HL-60 (cell line): ENCODE data around the gene MACROD2.

ENCODE experiments used
- DNase-seq, 2 experiments: peaks; one replicate each; pipeline ENCODE4 v3.0.0-alpha.2; 2010 to 2020; ENCODE audit warnings: low read depth in 1 of 2, low spot score in 1 of 2
- H3K27ac ChIP-seq: fragments of 250-450 bp; sonication (Bioruptor Pico); replicated peaks from 2 replicates; pipeline ENCODE4 v1.5.1; 2020; ENCODE audit warnings: mild to moderate bottlenecking, moderate library complexity
- H3K27me3 ChIP-seq: fragments of 250-450 bp; sonication (Bioruptor Pico); 2 replicates; pipeline ENCODE4 v1.5.1; 2021; ENCODE audit warnings: mild to moderate bottlenecking, moderate library complexity; ENCODE audit not compliant: insufficient read depth, poor library complexity, severe bottlenecking
- H3K4me3 ChIP-seq: replicated peaks from 2 replicates; pipeline ENCODE4 v1.5.1; 2011; ENCODE audit warnings: mild to moderate bottlenecking, control low read depth, low read length; ENCODE audit not compliant: insufficient read depth
- GABPA ChIP-seq: IDR thresholded peaks from 2 replicates; pipeline ENCODE4 v1.6.1; 2012; ENCODE audit warnings: low read depth
- POLR2AphosphoS5 ChIP-seq: IDR thresholded peaks from 2 replicates; pipeline ENCODE4 v1.6.1; 2012; ENCODE audit warnings: low read depth
- REST ChIP-seq: IDR thresholded peaks from 2 replicates; pipeline ENCODE4 v1.6.1; 2012; ENCODE audit warnings: low read depth; ENCODE audit not compliant: insufficient replicate concordance
- SPI1 ChIP-seq: IDR thresholded peaks from 2 replicates; pipeline ENCODE4 v1.6.1; 2012; ENCODE audit warnings: low read depth, mild to moderate bottlenecking, borderline replicate concordance
- TF ChIP-seq, protein P1 (sequence below): IDR thresholded peaks from one replicate; pipeline ENCODE4 v1.5.1; 2011; ENCODE audit warnings: low read length, control low read depth, inconsistent platforms; ENCODE audit not compliant: insufficient read depth

Gene MACROD2

DNA sequence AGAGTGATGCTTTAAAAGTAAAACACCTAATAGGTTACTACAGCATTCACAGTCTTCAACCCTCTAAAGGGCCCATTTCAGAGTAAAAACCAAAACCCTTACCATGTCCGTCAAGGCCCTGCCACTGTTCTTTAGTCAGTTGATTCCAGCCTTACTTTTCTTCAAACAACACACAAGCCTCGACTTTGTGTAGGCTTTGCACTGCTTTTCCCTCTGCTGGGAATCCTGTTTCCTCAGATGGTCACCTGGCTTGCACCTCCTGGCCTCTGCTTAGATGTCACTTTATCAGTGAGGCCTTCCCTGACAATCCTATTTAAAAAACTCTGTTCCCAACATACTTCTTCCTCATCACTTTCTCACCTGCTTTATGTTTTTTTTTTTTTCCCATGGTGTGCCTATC lies 419.2 kb downstream of the MACROD2 start:
- Histone ChIP-seq H3K27me3 (no peaks in the 10 kb centered on the region), H3K27ac (no peak overlapping the region), H3K4me3 (no peak overlapping the region)
- no peak for DNase-seq
- TF ChIP-seq, protein P1, sequence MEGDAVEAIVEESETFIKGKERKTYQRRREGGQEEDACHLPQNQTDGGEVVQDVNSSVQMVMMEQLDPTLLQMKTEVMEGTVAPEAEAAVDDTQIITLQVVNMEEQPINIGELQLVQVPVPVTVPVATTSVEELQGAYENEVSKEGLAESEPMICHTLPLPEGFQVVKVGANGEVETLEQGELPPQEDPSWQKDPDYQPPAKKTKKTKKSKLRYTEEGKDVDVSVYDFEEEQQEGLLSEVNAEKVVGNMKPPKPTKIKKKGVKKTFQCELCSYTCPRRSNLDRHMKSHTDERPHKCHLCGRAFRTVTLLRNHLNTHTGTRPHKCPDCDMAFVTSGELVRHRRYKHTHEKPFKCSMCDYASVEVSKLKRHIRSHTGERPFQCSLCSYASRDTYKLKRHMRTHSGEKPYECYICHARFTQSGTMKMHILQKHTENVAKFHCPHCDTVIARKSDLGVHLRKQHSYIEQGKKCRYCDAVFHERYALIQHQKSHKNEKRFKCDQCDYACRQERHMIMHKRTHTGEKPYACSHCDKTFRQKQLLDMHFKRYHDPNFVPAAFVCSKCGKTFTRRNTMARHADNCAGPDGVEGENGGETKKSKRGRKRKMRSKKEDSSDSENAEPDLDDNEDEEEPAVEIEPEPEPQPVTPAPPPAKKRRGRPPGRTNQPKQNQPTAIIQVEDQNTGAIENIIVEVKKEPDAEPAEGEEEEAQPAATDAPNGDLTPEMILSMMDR = no peak
- TF ChIP-seq SPI1 = no peak
- no peak for TF ChIP-seq REST
- no peak for TF ChIP-seq GABPA
- TF ChIP-seq POLR2AphosphoS5 = no peak

- DNase-seq = no peak
- Histone ChIP-seq H3K4me3 (no peak overlapping the region), H3K27ac (no peak overlapping the region), H3K27me3 (no peaks in the 10 kb centered on the region)
- TF ChIP-seq, protein P1 = no peak
- TF ChIP-seq REST (no peak), GABPA (no peak), SPI1 (no peak), POLR2AphosphoS5 (no peak)
Measured at GRCh38 chr20:14415467-14415866, 420.2 kb downstream of the MACROD2 start.

- DNase-seq = no peak
- Histone ChIP-seq H3K4me3 (no peak overlapping the region), H3K27me3 (no peaks in the 10 kb centered on the region), H3K27ac (no peak overlapping the region)
- no peak for TF ChIP-seq REST
- no peak for TF ChIP-seq GABPA
- TF ChIP-seq, protein P1 = no peak
- TF ChIP-seq SPI1 = no peak
- TF ChIP-seq POLR2AphosphoS5 = no peak
Measured at GRCh38 chr20:14418376-14418775, 423.1 kb downstream of the MACROD2 start.
